ENCODE results near the gene STOM. TPM values are rescaled to one million over a fixed set of nuclear protein-coding genes. Genes with fewer than 3 reads are reported as not detected.

STOM gene
- total and polyA plus RNA-seq, 12 donors, result 104 to 389 (median 181) TPM

DNA sequence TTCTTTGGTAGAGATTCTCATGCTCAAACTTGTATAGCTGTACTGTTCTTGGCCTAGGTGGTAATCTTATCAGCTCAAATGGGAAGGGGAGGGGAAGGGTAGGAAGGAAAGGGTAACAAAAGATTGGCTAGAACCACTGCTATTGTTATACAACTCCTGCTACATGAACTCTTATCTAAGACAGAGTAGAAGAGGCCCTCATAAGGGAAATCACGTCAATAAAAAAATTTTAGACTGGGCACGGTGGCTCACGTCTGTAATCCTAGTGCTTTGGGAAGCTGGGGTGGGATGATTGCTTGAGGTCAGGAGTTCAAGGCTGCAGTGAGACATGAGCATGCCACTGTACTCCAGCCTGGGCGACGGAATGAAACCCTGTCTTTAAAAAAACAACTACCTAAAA, 15.9 kb downstream of the STOM start:
- intact Hi-C loops (cut with DNase I), result no loop called here
- Histone ChIP-seq H3K4me1 (peaks cover 19 to 100% (median 96%) of the 10 kb centered on the region in 9 donors), H3K4me3 (no peak overlapping the region), H3K27me3 (no peaks in the 10 kb centered on the region), H3K36me3 (peaks cover 0 to 77% (median 30%) of the 10 kb centered on the region in 9 donors), H3K9me3 (no peaks in the 10 kb centered on the region), H3K27ac (peak overlapping the region; percentile 66 to 99 (median 90))
- TF ChIP-seq, protein P1, sequence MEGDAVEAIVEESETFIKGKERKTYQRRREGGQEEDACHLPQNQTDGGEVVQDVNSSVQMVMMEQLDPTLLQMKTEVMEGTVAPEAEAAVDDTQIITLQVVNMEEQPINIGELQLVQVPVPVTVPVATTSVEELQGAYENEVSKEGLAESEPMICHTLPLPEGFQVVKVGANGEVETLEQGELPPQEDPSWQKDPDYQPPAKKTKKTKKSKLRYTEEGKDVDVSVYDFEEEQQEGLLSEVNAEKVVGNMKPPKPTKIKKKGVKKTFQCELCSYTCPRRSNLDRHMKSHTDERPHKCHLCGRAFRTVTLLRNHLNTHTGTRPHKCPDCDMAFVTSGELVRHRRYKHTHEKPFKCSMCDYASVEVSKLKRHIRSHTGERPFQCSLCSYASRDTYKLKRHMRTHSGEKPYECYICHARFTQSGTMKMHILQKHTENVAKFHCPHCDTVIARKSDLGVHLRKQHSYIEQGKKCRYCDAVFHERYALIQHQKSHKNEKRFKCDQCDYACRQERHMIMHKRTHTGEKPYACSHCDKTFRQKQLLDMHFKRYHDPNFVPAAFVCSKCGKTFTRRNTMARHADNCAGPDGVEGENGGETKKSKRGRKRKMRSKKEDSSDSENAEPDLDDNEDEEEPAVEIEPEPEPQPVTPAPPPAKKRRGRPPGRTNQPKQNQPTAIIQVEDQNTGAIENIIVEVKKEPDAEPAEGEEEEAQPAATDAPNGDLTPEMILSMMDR (IDR thresholded peaks at IDR 0.05), result no peak
- WGBS, 2 donors, result 23 to 26% methylated on average over 5 of the region's 5 CpGs
- DNase-seq (peak; percentile 25 to 73), ATAC-seq (peak; percentile 71 to 94 (median 86))

DNA sequence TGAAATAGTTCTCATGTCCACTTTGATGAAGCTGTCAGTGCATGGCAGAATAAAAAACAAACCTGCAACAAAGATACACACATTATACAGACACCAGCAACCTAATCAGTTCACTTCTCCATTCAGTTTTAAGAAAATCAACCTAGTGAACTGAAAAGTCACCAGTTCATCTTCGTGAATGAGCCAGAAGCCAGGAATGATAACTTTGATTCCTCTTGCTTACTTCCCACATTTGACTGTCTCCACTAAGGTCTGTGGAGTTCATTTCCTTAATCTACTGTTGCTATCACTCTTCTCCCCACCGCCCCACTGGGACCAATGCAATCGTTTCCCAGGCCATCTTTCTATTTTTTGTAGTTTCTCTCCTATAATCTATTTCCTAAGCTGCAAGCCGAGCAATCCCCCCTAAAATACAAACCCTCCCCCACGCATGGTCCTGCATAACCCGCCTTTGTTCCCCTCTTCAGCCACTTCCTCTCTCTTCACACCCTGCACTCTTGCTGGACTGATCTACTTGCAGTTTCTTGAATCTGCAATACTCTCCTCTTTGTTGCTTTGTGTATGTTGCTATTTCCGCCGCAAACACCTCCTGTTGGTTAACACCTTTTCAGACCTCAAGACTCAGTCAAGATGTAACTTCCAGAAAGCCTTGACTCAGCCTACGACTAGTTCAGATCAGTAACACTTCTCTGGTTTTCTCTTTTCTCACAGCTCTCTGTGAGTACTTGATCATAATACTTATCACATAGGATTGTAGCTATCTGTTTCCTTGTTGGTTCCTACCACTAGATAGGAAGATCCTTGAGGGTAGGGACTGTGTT, 16.6 kb downstream of the STOM start:
- TF ChIP-seq, protein P1 (IDR thresholded peaks at IDR 0.05), result no peak
- Histone ChIP-seq H3K27me3 (no peaks in the 10 kb centered on the region), H3K9me3 (no peaks in the 10 kb centered on the region), H3K4me1 (peaks cover 16 to 100% (median 96%) of the 10 kb centered on the region in 9 donors), H3K36me3 (peaks cover 0 to 84% (median 37%) of the 10 kb centered on the region in 9 donors), H3K27ac (peak overlapping the region; percentile 66 to 99 (median 90)), H3K4me3 (peak overlapping the region in 1 of 10 donors; percentile 11)
- intact Hi-C loops (cut with DNase I), result loop anchor here in 1 of 10 donors (2.0 kb wide), 1 partner anchor 15 kb away; no protein-coding TSS in a partner anchor
- WGBS, 2 donors, result 46 to 52% methylated on average over 9 of the region's 9 CpGs
- no peak for DNase-seq
- peak in 7 of 8 donors; percentile 10 to 48 (median 16) for ATAC-seq

DNA sequence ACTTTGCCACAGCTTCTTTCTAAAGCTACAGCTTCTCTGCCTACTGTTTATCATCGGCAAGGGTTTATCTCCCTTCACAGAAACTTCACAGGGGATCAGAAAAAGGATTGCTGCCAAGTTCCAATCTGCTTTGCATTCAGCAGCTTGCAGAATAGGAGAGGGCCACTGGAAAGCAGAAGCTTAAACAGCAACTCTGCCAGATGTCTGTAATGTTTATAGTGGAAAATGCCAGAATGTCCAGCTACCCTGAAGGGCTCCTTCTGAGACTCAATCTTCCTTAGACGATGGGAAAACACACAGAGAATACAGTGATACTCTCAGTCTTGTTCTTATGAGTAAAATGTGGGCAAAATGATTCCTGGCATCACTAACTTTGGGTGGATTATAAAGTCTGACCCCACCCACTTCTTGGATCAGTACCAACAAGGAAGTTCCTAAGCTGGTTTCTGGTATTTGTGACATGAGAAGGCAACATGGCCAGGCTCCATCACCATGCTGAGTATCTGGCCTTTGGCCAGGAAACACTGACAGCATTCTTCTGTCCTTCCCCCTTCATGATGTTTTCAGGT, 19.0 kb downstream of the STOM start:
- DNase-seq (peak; percentile 51 to 89), ATAC-seq (peak; percentile 41 to 74 (median 62))
- Histone ChIP-seq H3K36me3 (peaks cover 0 to 100% (median 58%) of the 10 kb centered on the region in 9 donors), H3K27me3 (no peaks in the 10 kb centered on the region), H3K9me3 (no peaks in the 10 kb centered on the region), H3K4me3 (no peak overlapping the region), H3K27ac (peak overlapping the region; percentile 28 to 99 (median 90)), H3K4me1 (peaks cover 16 to 100% (median 88%) of the 10 kb centered on the region in 9 donors)
- TF ChIP-seq, protein P1 (IDR thresholded peaks at IDR 0.05), result no peak
- intact Hi-C loops (cut with DNase I), result loop anchor here in 1 of 10 donors (2.0 kb wide), 1 partner anchor 20 kb away; the partner anchor contains the start of gene STOM
- WGBS, 2 donors, result 0 to 2% methylated on average over 2 of the region's 2 CpGs

DNA sequence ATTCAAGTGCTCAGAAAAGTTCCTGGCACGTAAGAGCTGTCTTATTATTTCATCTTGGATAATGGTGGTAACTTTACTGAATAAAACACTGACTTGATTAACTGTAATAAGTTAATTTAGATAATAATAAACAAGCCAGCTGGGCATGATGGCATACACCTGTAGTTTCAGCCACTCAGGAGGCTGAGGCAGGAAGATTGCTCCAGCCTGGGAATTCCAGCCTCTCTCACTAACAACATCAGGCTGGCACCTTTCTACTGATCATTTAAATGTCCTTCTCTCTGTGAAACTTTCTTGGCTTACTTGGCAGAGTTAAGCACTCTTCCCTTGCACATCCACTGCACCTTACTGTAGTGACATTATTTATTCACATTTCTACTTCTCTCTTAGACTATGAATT, 20.0 kb downstream of the STOM start:
- 60 to 84% methylated on average over 1 of the region's 1 CpG for WGBS, 2 donors
- Histone ChIP-seq H3K27me3 (no peaks in the 10 kb centered on the region), H3K4me3 (no peak overlapping the region), H3K4me1 (peaks cover 16 to 100% (median 84%) of the 10 kb centered on the region in 9 donors), H3K9me3 (no peaks in the 10 kb centered on the region), H3K27ac (peak overlapping the region; percentile 28 to 99 (median 90)), H3K36me3 (peaks cover 0 to 100% (median 59%) of the 10 kb centered on the region in 9 donors)
- DNase-seq (no peak), ATAC-seq (no peak)
- TF ChIP-seq, protein P1 (IDR thresholded peaks at IDR 0.05), result no peak
- intact Hi-C loops (cut with DNase I), result loop anchor here in 1 of 10 donors (2.0 kb wide), 1 partner anchor 21 kb away; the partner anchor contains the start of gene STOM
